Heart left ventricle (tissue), 16 donors: ENCODE data around the gene ZACN. TPM values are rescaled to one million over a fixed set of nuclear protein-coding genes. Genes with fewer than 3 reads are reported as not detected.

Source experiments
- ATAC-seq, 4 donors: fragments of 200-7000 bp; cut with Tn5 transposase; one replicate each; pipeline ENCODE4 v1.9.1; 2020 to 2022; ENCODE audit warnings: moderate library complexity in 4 of 4, mild to moderate bottlenecking in 3 of 4, moderate number of reproducible peaks in 1 of 4
- DNase-seq, 5 donors: peaks; one replicate each; pipeline ENCODE4 v3.0.0-alpha.2; 2020
- H3K27ac ChIP-seq, 12 donors: fragments of 200-600 bp; sonication (generic) in 4 of 12; one replicate each; pipeline versions ENCODE4 v1.5.0 to v1.8.0; 2016 to 2022; ENCODE audit warnings: mild to moderate bottlenecking in 2 of 12
- H3K27me3 ChIP-seq, 9 donors: fragments of 200-600 bp; sonication (generic) in 2 of 9; one replicate each; pipeline versions ENCODE4 v1.5.1 to v1.8.0; 2016 to 2022; ENCODE audit warnings: mild to moderate bottlenecking in 3 of 9
- H3K36me3 ChIP-seq, 9 donors: fragments of 200-600 bp; sonication (generic) in 2 of 9; one replicate each; pipeline versions ENCODE4 v1.5.0 to v1.8.0; 2018 to 2022; ENCODE audit warnings: mild to moderate bottlenecking in 2 of 9
- H3K4me1 ChIP-seq, 12 donors: fragments of 200-600 bp; sonication (generic) in 4 of 12; one replicate each; pipeline versions ENCODE4 v1.5.0 to v1.8.0; 2016 to 2022; ENCODE audit warnings: mild to moderate bottlenecking in 3 of 12
- H3K4me3 ChIP-seq, 12 donors: fragments of 200-600 bp; sonication (generic) in 4 of 12; one replicate each; pipeline versions ENCODE4 v1.5.0 to v1.8.0; 2017 to 2022; ENCODE audit warnings: mild to moderate bottlenecking in 9 of 12, moderate library complexity in 4 of 12
- H3K9me3 ChIP-seq, 12 donors: fragments of 200-600 bp; sonication (generic) in 4 of 12; one replicate each; pipeline versions ENCODE4 v1.5.0 to v1.8.0; 2016 to 2022; ENCODE audit warnings: mild to moderate bottlenecking in 1 of 12
- POLR2A ChIP-seq, 2 donors: fragments of 450-650 bp; IDR thresholded peaks; one replicate each; pipeline ENCODE4 v1.6.1; 2017; ENCODE audit warnings: antibody characterized with exemption in 2 of 2, mild to moderate bottlenecking in 2 of 2, moderate library complexity in 2 of 2
- WGBS, 4 donors: extraction: QIAGEN DNeasy Blood & Tissue Kit in 2 of 4; methylation state at CpG; one replicate each; pipeline versions ENCODE4 v1.1.5 to v1.1.7; 2013 to 2018; 5-methylcytosine and 5-hydroxymethylcytosine counted together
- intact Hi-C, 10 donors: fragments of 100-400 bp; cut with DNase I; formaldehyde crosslinking; loops; one replicate each; pipeline versions ENCODE4 v1.11.1 to v1.14.2; 2022
- long read RNA-seq, 3 donors: library from polyadenylated mRNA; unstranded; transcript quantifications; one replicate each; pipeline ENCODE4 v2.0.0, GENCODE V29; 2020 to 2021
- polyA plus RNA-seq, 2 donors: library from polyadenylated mRNA; stranded (reverse); fragments of 200-250 nt; gene quantifications; one replicate each; pipeline ENCODE4 v1.2.3, GENCODE V29; 2013
- total RNA-seq, 9 donors: library from RNA; depleted of rRNA in 2 of 9; stranded (reverse); fragments of >200 nt in 2 of 9; fragmentation: NEBNext Ultra II Directional in 3 of 9; extraction: Animal tissue kit (Norgen Biotek cat#: 25700) in 3 of 9; gene quantifications; one replicate each; pipeline versions ENCODE4 v1.1.0 to v1.2.4, GENCODE V29; 2016 to 2023
- TF ChIP-seq, protein P1 (sequence below), 12 donors: fragments of 200-600 bp; sonication (generic) in 4 of 12; IDR thresholded peaks; one replicate each; pipeline versions ENCODE4 v1.5.0 to v1.8.0; 2018 to 2022; ENCODE audit warnings: antibody characterized with exemption in 12 of 12, mild to moderate bottlenecking in 5 of 12
- donor health status: ischemic (EF 13 %, LVEDD 7.1; RV severe dilation, severe dysfunction).
- donor health status: healthy with polysubstance abuse.
- donor health status: DM: no; HTN: yes; CAD: no.
- donor health status: DM: no; HTN: no; CAD: no.
- donor health status: ischemic (EF 25% LVEDD 6.9; RV normal size, moderate dysfunction).
- donor health status: ischemic (EF 25% LVEDD 5.7; RV mildly dilated, moderate dysfunction).
- donor health status: healthy.
- donor health status: DM: yes; HTN: yes; CAD: no.
- donor health status: ischemic (EF 35%, LVEDD 5.7; RV mildly dilated, moderate dysfunction).
- donor health status: nonischemic (EF 11% LVEDD 7.7; RV severe dilation, severe dysfunction).
- donor health status: DM: yes; HTN: yes; CAD: no.
- donor health status: PGD.
- donor health status: ischemic (EF 29% LVEDD 5.4; RV normal size, mild dysfunction).
- donor health status: nonischemic (EF 23%, LVEDD 6.1; RV moderate dilation, normal function).

ZACN gene
- under 1 TPM in 1 of 9 donors, not detected in 8; 0.13 TPM for total RNA-seq
- 1 to 10 TPM in 1 of 2 donors, under 1 TPM in 1; 0.51 to 1.5 TPM for polyA plus RNA-seq
- long read RNA-seq, donor 1: 0 reads
- long read RNA-seq, donor 2: 0 reads
- long read RNA-seq, donor 3, partial matches to known transcripts: 0 of 1 reads
- long read RNA-seq, donor 3, other reads (novel, unspliced or antisense): 0 of 1 reads

DNA sequence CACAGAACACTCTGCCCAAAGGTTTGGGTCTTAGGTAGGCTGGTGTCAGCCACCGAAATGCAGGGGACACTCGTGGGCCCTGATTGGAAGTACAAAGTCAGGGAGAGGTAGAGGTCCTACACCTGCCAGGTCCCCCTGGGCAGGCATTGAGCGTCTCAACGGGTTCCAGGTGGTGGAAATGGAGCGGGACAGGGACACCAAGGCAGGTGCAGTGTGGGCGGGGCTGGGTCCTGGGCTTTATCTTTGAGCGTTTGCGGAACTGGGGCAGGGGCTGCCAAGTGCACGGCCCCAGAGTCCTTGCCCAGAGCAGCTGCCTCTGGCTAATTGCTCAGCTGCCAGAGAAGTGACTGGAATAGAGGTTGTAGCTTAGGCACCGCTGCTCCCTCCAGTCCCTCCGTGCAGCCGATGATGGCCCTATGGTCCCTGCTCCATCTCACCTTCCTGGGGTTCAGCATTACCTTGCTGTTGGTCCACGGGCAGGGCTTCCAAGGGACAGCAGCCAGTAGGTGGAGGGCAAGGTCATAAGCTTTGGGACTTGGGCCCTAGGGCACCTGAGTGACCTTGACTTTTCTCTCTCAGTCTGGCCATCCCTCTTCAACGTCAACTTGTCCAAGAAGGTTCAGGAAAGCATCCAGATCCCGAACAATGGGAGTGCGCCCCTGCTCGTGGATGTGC lies at the start of gene ZACN:
TSS of gene ZACN (plus strand) at position 323 of the 675 bp plus-strand sequence. CDS start at position 406, 83 bp downstream.
- Histone ChIP-seq H3K9me3 (no peaks in the 10 kb centered on the region), H3K27me3 (peaks cover 30 to 62% (median 48%) of the 10 kb centered on the region in 9 donors), H3K4me3 (no peak within 1 kb of the TSS), H3K27ac (no peak within 1 kb of the TSS), H3K4me1 (peaks cover 0 to 48% (median 33%) of the 10 kb centered on the region in 12 donors), H3K36me3 (peaks cover 0 to 17% (median 11%) of the 10 kb centered on the region in 9 donors)
- ATAC-seq (no peak), DNase-seq (no peak)
- no peak for TF ChIP-seq POLR2A (IDR thresholded peaks at IDR 0.05)
- TF ChIP-seq, protein P1, sequence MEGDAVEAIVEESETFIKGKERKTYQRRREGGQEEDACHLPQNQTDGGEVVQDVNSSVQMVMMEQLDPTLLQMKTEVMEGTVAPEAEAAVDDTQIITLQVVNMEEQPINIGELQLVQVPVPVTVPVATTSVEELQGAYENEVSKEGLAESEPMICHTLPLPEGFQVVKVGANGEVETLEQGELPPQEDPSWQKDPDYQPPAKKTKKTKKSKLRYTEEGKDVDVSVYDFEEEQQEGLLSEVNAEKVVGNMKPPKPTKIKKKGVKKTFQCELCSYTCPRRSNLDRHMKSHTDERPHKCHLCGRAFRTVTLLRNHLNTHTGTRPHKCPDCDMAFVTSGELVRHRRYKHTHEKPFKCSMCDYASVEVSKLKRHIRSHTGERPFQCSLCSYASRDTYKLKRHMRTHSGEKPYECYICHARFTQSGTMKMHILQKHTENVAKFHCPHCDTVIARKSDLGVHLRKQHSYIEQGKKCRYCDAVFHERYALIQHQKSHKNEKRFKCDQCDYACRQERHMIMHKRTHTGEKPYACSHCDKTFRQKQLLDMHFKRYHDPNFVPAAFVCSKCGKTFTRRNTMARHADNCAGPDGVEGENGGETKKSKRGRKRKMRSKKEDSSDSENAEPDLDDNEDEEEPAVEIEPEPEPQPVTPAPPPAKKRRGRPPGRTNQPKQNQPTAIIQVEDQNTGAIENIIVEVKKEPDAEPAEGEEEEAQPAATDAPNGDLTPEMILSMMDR (IDR thresholded peaks at IDR 0.05): no peak
- 66 to 73% (median 70%) methylated on average over 17 of the region's 17 CpGs for WGBS, 4 donors
- intact Hi-C loops: loop anchor here in 1 of 10 donors (10.0 kb wide), 1 partner anchor 134 kb away; the partner anchor contains the start of gene FBF1

DNA sequence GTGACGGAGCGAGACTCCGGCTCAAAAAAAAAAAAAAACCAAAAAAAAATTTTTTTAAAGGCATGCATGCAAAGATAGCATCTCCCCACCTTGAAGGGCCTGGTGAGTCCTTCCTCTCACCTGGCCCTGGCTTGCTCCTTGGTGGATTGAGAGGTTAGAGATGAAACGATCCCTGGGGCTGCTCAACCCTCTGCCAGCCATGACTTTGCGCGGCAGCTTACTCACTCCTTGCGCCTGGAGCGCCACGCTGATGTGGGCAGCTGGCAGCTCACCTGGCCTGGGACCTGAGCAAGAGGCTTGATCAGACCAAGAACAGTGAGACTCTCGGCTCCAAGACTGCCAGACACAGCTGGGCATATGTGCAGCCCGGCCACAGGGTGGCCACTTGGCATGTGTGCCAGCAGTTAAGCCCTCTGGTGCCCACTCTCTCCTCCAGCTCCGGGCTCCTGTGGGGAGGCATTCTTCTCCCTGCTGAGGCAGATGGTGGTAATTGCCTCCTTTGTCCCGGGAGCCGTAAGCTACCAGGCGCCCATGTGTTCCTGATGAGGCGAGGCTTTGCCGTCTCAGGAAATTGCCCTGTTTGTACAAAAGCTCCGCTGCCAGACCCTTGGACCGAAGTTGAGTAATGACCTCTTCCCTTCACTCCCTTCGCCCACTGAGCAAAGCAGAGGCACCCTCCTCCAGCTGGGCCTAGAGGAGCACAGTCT lies 46.8 kb upstream of the ZACN start:
- TF ChIP-seq POLR2A (IDR thresholded peaks at IDR 0.05): no peak
- TF ChIP-seq, protein P1 (IDR thresholded peaks at IDR 0.05): no peak
- no peak for DNase-seq
- no peak overlapping the region for H3K4me3 ChIP-seq
- peaks cover 0 to 15% (median 5%) of the 10 kb centered on the region in 12 donors for H3K4me1 ChIP-seq
- no peaks in the 10 kb centered on the region for H3K9me3 ChIP-seq
- peak overlapping the region in 1 of 12 donors; percentile 84 for H3K27ac ChIP-seq
- intact Hi-C loops: no loop called here
- H3K36me3 ChIP-seq: peaks cover 0 to 2% (median 0%) of the 10 kb centered on the region in 9 donors
- no peaks in the 10 kb centered on the region for H3K27me3 ChIP-seq
- 88 to 93% (median 91%) methylated on average over 20 of the region's 20 CpGs for WGBS, 4 donors
- no peak for ATAC-seq

DNA sequence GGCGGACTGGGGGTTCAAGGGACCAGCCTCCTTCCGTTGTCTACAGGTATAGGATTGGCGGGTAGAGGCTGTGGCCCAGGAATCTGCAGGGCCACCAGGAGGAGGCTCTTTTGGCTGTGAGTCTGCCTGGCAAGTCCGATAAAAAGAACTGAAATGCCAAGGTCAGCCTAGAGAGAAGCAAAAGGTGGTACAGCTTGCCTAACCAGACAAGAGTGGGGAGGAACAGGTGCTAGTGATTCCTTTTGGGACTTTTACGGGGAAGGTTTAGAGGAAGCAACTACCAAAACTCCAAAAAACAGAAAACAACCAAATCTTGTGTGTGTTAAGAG lies 46.2 kb upstream of the ZACN start:
- intact Hi-C loops: no loop called here
- no peaks in the 10 kb centered on the region for H3K27me3 ChIP-seq
- ATAC-seq (no peak), DNase-seq (no peak)
- H3K27ac ChIP-seq: peak overlapping the region in 1 of 12 donors; percentile 84
- H3K4me1 ChIP-seq: peaks cover 0 to 15% (median 5%) of the 10 kb centered on the region in 12 donors
- no peak for TF ChIP-seq POLR2A (IDR thresholded peaks at IDR 0.05)
- TF ChIP-seq, protein P1 (IDR thresholded peaks at IDR 0.05): no peak
- peaks cover 0 to 5% (median 0%) of the 10 kb centered on the region in 9 donors for H3K36me3 ChIP-seq
- no peak overlapping the region for H3K4me3 ChIP-seq
- no peaks in the 10 kb centered on the region for H3K9me3 ChIP-seq
- WGBS, 4 donors: 89 to 97% (median 95%) methylated on average over 5 of the region's 5 CpGs

DNA sequence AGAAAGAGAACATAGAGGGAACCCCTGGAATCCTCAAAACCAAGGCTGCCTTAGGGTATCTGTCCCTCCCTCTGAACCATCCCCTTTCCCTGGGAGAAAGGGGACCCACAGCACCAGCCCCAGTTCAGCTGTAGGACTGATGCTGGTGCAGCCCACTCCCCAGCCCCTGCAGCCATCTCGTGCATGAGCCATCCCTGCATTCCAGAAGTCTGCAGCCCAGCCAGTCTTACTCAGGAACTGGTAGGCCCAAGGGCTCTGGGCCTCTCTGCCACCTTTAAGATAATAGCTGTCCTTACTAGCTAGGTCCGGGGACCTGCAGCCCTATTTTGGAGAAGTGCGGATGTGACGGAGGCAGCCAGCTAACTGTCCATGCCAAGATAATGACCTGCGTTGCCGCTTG lies 45.8 kb upstream of the ZACN start:
- intact Hi-C loops: no loop called here
- ATAC-seq: no peak
- Histone ChIP-seq H3K4me3 (no peak overlapping the region), H3K9me3 (no peaks in the 10 kb centered on the region), H3K36me3 (peaks cover 0 to 9% (median 2%) of the 10 kb centered on the region in 9 donors), H3K4me1 (peaks cover 0 to 15% (median 5%) of the 10 kb centered on the region in 12 donors), H3K27me3 (no peaks in the 10 kb centered on the region), H3K27ac (peak overlapping the region in 1 of 12 donors; percentile 84)
- no peak for DNase-seq
- TF ChIP-seq, protein P1 (IDR thresholded peaks at IDR 0.05): no peak
- TF ChIP-seq POLR2A (IDR thresholded peaks at IDR 0.05): no peak
- whole genome bisulfite sequencing, 4 donors: 93 to 97% (median 96%) methylated on average over 6 of the region's 6 CpGs
